ENCODE measurements around the gene NAV3. TPM values are rescaled to one million over a fixed set of nuclear protein-coding genes. Genes with fewer than 3 reads are reported as not detected.

Gene NAV3
- total and polyA plus RNA-seq, 2 experiments from 2014 or later: 4.0 to 12.0 TPM

DNA sequence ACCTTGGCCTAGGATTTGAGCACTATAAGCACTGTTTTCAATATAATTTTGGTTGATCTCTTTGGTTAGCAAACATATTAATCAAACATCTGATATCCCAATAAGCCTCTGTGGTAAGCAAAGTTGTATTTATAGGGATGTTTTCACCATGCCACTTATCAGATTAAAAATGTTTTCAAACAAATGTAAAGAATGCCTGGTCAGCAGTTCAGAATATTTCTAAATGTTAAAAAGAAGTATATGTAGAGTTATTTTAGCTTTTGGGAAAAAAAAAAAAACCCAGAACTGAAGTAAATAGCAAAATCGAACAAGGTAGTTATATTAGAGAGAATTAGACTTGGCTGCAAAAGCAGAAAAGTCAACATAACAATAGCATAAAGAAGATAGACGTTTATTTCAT lies 3.9 kb downstream of the NAV3 start:
- Mint-ChIP-seq H3K27ac (no peak overlapping the region), H3K4me1 (peaks cover 15% of the 10 kb centered on the region), H3K4me3 (no peak overlapping the region), H3K9me3 (no peaks in the 10 kb centered on the region), H3K36me3 (ENCODE audit: low read depth) (no peaks in the 10 kb centered on the region), H3K27me3 (ENCODE audit: insufficient read depth, low read depth, poor library complexity) (no peaks in the 10 kb centered on the region)
- no peaks in the 10 kb centered on the region for H4K20me1 ChIP-seq (replicated peaks; ENCODE audit: insufficient read depth)
- no peak overlapping the region for H3K27ac ChIP-seq (ENCODE audit: low read depth)
- H3K4me3 ChIP-seq: no peak overlapping the region
- H3K79me2 ChIP-seq (replicated peaks; ENCODE audit: insufficient read depth): no peaks in the 10 kb centered on the region
- H3K9me2 ChIP-seq (ENCODE audit: insufficient read depth): no peaks in the 10 kb centered on the region
- H2AFZ ChIP-seq: no peak overlapping the region
- H3K36me3 ChIP-seq (ENCODE audit: insufficient read depth): no peaks in the 10 kb centered on the region
- TF ChIP-seq CREB1 (CRISPR knock-in tag; IDR thresholded peaks at IDR 0.05; ENCODE audit: low read depth) (no peak), JUNB (IDR thresholded peaks at IDR 0.05; ENCODE audit: unreplicated experiment) (no peak), EZH2 (IDR thresholded peaks at IDR 0.05; ENCODE audit: low read depth, unreplicated experiment) (no peak), STAT1 (IDR thresholded peaks at IDR 0.05; ENCODE audit: unreplicated experiment) (no peak), POLR2AphosphoS5 (IDR thresholded peaks at IDR 0.05; ENCODE audit: low read depth) (no peak), ZNF331 (CRISPR knock-in tag; IDR thresholded peaks at IDR 0.05; ENCODE audit: low read depth) (no peak), NANOG (IDR thresholded peaks at IDR 0.05; ENCODE audit: borderline replicate concordance) (no peak), EZH2phosphoT487 (IDR thresholded peaks at IDR 0.05; ENCODE audit: unreplicated experiment) (no peak), ZNF114 (CRISPR knock-in tag; IDR thresholded peaks at IDR 0.05) (no peak), CTCF (conservative IDR thresholded peaks at IDR 0.05; ENCODE audit: low read depth in 2 of 2) (no peak)
- TF ChIP-seq, protein P1, sequence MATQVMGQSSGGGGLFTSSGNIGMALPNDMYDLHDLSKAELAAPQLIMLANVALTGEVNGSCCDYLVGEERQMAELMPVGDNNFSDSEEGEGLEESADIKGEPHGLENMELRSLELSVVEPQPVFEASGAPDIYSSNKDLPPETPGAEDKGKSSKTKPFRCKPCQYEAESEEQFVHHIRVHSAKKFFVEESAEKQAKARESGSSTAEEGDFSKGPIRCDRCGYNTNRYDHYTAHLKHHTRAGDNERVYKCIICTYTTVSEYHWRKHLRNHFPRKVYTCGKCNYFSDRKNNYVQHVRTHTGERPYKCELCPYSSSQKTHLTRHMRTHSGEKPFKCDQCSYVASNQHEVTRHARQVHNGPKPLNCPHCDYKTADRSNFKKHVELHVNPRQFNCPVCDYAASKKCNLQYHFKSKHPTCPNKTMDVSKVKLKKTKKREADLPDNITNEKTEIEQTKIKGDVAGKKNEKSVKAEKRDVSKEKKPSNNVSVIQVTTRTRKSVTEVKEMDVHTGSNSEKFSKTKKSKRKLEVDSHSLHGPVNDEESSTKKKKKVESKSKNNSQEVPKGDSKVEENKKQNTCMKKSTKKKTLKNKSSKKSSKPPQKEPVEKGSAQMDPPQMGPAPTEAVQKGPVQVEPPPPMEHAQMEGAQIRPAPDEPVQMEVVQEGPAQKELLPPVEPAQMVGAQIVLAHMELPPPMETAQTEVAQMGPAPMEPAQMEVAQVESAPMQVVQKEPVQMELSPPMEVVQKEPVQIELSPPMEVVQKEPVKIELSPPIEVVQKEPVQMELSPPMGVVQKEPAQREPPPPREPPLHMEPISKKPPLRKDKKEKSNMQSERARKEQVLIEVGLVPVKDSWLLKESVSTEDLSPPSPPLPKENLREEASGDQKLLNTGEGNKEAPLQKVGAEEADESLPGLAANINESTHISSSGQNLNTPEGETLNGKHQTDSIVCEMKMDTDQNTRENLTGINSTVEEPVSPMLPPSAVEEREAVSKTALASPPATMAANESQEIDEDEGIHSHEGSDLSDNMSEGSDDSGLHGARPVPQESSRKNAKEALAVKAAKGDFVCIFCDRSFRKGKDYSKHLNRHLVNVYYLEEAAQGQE (IDR thresholded peaks at IDR 0.05; ENCODE audit: unreplicated experiment): no peak
- TF ChIP-seq, protein P2, sequence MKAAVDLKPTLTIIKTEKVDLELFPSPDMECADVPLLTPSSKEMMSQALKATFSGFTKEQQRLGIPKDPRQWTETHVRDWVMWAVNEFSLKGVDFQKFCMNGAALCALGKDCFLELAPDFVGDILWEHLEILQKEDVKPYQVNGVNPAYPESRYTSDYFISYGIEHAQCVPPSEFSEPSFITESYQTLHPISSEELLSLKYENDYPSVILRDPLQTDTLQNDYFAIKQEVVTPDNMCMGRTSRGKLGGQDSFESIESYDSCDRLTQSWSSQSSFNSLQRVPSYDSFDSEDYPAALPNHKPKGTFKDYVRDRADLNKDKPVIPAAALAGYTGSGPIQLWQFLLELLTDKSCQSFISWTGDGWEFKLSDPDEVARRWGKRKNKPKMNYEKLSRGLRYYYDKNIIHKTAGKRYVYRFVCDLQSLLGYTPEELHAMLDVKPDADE (IDR thresholded peaks at IDR 0.05): no peak
- TF ChIP-seq, protein P3, sequence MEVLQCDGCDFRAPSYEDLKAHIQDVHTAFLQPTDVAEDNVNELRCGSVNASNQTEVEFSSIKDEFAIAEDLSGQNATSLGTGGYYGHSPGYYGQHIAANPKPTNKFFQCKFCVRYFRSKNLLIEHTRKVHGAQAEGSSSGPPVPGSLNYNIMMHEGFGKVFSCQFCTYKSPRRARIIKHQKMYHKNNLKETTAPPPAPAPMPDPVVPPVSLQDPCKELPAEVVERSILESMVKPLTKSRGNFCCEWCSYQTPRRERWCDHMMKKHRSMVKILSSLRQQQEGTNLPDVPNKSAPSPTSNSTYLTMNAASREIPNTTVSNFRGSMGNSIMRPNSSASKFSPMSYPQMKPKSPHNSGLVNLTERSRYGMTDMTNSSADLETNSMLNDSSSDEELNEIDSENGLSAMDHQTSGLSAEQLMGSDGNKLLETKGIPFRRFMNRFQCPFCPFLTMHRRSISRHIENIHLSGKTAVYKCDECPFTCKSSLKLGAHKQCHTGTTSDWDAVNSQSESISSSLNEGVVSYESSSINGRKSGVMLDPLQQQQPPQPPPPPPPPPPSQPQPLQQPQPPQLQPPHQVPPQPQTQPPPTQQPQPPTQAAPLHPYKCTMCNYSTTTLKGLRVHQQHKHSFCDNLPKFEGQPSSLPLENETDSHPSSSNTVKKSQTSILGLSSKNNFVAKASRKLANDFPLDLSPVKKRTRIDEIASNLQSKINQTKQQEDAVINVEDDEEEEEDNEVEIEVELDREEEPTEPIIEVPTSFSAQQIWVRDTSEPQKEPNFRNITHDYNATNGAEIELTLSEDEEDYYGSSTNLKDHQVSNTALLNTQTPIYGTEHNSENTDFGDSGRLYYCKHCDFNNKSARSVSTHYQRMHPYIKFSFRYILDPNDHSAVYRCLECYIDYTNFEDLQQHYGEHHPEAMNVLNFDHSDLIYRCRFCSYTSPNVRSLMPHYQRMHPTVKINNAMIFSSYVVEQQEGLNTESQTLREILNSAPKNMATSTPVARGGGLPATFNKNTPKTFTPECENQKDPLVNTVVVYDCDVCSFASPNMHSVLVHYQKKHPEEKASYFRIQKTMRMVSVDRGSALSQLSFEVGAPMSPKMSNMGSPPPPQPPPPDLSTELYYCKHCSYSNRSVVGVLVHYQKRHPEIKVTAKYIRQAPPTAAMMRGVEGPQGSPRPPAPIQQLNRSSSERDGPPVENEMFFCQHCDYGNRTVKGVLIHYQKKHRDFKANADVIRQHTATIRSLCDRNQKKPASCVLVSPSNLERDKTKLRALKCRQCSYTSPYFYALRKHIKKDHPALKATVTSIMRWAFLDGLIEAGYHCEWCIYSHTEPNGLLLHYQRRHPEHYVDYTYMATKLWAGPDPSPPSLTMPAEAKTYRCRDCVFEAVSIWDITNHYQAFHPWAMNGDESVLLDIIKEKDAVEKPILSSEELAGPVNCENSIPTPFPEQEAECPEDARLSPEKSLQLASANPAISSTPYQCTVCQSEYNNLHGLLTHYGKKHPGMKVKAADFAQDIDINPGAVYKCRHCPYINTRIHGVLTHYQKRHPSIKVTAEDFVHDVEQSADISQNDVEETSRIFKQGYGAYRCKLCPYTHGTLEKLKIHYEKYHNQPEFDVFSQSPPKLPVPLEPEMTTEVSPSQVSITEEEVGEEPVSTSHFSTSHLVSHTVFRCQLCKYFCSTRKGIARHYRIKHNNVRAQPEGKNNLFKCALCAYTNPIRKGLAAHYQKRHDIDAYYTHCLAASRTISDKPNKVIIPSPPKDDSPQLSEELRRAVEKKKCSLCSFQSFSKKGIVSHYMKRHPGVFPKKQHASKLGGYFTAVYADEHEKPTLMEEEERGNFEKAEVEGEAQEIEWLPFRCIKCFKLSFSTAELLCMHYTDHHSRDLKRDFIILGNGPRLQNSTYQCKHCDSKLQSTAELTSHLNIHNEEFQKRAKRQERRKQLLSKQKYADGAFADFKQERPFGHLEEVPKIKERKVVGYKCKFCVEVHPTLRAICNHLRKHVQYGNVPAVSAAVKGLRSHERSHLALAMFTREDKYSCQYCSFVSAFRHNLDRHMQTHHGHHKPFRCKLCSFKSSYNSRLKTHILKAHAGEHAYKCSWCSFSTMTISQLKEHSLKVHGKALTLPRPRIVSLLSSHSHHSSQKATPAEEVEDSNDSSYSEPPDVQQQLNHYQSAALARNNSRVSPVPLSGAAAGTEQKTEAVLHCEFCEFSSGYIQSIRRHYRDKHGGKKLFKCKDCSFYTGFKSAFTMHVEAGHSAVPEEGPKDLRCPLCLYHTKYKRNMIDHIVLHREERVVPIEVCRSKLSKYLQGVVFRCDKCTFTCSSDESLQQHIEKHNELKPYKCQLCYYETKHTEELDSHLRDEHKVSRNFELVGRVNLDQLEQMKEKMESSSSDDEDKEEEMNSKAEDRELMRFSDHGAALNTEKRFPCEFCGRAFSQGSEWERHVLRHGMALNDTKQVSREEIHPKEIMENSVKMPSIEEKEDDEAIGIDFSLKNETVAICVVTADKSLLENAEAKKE (CRISPR knock-in tag; IDR thresholded peaks at IDR 0.05): no peak
- H3K27me3 ChIP-seq (ENCODE audit: insufficient read depth): no peaks in the 10 kb centered on the region
- no peak overlapping the region for H3K4me2 ChIP-seq
- ATAC-seq (no peak), DNase-seq (ENCODE audit: low spot score) (no peak)
- H3K4me1 ChIP-seq (ENCODE audit: insufficient read depth): peaks cover 20% of the 10 kb centered on the region
- no peaks in the 10 kb centered on the region for H3F3A ChIP-seq (replicated peaks; ENCODE audit: low read depth)
